Tibial nerve (tissue), 3 donors: ENCODE data around the gene DNAJC7.

Experiments used
- POLR2A ChIP-seq, 2 donors: fragments of 450-650 bp; IDR thresholded peaks; one replicate each; pipeline ENCODE4 v1.6.1; 2017; ENCODE audit warnings: antibody characterized with exemption in 2 of 2, mild to moderate bottlenecking in 2 of 2, moderate library complexity in 2 of 2
- TF ChIP-seq, protein P1 (sequence below), 5 experiments: fragments of 200-600 bp in 3 of 5; fragments of 450-650 bp in 2 of 5; sonication (generic) in 3 of 5; IDR thresholded peaks; one replicate each; pipeline ENCODE4 v1.5.1; 2016 to 2019; ENCODE audit warnings: antibody characterized with exemption in 5 of 5, mild to moderate bottlenecking in 3 of 5, moderate library complexity in 2 of 5

DNA sequence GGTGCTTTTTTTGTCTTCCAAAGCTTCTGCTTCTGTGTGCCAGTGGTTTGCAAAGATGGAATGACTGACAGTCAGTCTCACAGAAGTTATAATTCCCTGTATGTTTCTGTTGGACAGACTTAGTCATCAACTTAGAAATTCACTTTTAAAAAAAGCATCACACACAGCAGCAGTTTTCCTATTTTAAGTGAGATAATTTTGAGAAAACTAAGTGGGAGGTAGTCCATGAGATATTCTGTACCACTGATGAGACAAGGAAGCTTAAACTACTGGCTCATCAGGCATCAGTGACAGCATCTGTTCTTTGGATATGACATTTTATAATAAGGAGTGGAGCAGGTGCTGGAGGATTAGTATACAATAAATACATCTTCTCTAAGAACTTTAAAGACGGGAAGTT, 30.6 kb downstream of the DNAJC7 start:
- no peak for TF ChIP-seq POLR2A (IDR thresholded peaks at IDR 0.05)
- TF ChIP-seq, protein P1, sequence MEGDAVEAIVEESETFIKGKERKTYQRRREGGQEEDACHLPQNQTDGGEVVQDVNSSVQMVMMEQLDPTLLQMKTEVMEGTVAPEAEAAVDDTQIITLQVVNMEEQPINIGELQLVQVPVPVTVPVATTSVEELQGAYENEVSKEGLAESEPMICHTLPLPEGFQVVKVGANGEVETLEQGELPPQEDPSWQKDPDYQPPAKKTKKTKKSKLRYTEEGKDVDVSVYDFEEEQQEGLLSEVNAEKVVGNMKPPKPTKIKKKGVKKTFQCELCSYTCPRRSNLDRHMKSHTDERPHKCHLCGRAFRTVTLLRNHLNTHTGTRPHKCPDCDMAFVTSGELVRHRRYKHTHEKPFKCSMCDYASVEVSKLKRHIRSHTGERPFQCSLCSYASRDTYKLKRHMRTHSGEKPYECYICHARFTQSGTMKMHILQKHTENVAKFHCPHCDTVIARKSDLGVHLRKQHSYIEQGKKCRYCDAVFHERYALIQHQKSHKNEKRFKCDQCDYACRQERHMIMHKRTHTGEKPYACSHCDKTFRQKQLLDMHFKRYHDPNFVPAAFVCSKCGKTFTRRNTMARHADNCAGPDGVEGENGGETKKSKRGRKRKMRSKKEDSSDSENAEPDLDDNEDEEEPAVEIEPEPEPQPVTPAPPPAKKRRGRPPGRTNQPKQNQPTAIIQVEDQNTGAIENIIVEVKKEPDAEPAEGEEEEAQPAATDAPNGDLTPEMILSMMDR (IDR thresholded peaks at IDR 0.05): no peak
